Measurements from ENCODE around the gene DPM2.

DNA sequence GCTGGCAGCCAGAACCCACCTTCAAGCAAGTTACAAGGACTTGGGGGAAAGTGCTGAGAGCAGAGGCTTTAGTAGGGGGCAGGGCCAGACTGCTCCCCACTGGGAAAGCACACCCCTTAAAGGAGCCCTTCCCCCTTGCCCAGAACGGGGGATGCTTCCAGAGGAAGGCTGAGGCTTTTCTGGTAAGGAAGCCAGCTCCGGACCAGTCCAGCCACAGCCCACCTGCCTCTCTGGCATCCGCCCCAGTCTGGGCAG is 4.2 kb upstream of the DPM2 start:
- TF ChIP-seq EZH2phosphoT487 (IDR thresholded peaks at IDR 0.05; ENCODE audit: insufficient read depth, low read depth) (no peak), EZH2 (IDR thresholded peaks at IDR 0.05; ENCODE audit: insufficient read depth, poor library complexity, severe bottlenecking) (no peak)
